Measurements from ENCODE around the gene DRC7.

- TF ChIP-seq CTCF (conservative IDR thresholded peaks at IDR 0.05; ENCODE audit: low read depth, low read length) (no peak), EZH2 (IDR thresholded peaks at IDR 0.05; ENCODE audit: low read length, unreplicated experiment) (no peak)
These were observed 21.8 kb upstream of the DRC7 start for GRCh38 chr16:57672824-57673223.

Data from PC-3 (cell line).